ENCODE data around the gene GPS2. TPM values are rescaled to one million over a fixed set of nuclear protein-coding genes. Genes with fewer than 3 reads are reported as not detected.
A peak's percentile ranks its signal among the peaks of the same experiment; 100 is the strongest.

GPS2 gene
- total RNA-seq, 1 donor from 2014 or later, result 22.4 TPM

- Histone ChIP-seq H3K36me3 (ENCODE audit: control insufficient read depth, insufficient read depth, low read length) (peaks cover 16% of the 10 kb centered on the region), H3K27me3 (ENCODE audit: control insufficient read depth, insufficient read depth, low read length) (no peaks in the 10 kb centered on the region), H3K4me3 (ENCODE audit: low read depth, low read length) (peak within 1 kb of the TSS; percentile 87)
- peak; percentile 1 for TF ChIP-seq CTCF (IDR thresholded peaks at IDR 0.05; ENCODE audit: insufficient read depth, low read length, severe bottlenecking)
- FAIRE-seq (no peak), DNase-seq (ENCODE audit: low read depth) (no peak)
Observed at GRCh38 chr17:7328840-7329373, 13.7 kb upstream of the GPS2 start, which contains the start of gene NEURL4. TSS of gene NEURL4 (minus strand) at chr17:7329335. CDS start at chr17:7329312, 23 bp downstream.

GRCh38 chr17:7328009-7328408 is 12.8 kb upstream of the GPS2 start:
- Histone ChIP-seq H3K27me3 (ENCODE audit: control insufficient read depth, insufficient read depth, low read length) (no peaks in the 10 kb centered on the region), H3K4me3 (ENCODE audit: low read depth, low read length) (no peak overlapping the region), H3K36me3 (ENCODE audit: control insufficient read depth, insufficient read depth, low read length) (peaks cover 24% of the 10 kb centered on the region)
- DNase-seq (ENCODE audit: low read depth) (no peak), FAIRE-seq (no peak)
- no peak for TF ChIP-seq CTCF (IDR thresholded peaks at IDR 0.05; ENCODE audit: insufficient read depth, low read length, severe bottlenecking)

GRCh38 chr17:7327501-7327900 is 12.3 kb upstream of the GPS2 start:
- DNase-seq (ENCODE audit: low read depth) (no peak), FAIRE-seq (no peak)
- TF ChIP-seq CTCF (IDR thresholded peaks at IDR 0.05; ENCODE audit: insufficient read depth, low read length, severe bottlenecking), result no peak
- no peaks in the 10 kb centered on the region for H3K27me3 ChIP-seq (ENCODE audit: control insufficient read depth, insufficient read depth, low read length)
- peaks cover 29% of the 10 kb centered on the region for H3K36me3 ChIP-seq (ENCODE audit: control insufficient read depth, insufficient read depth, low read length)
- no peak overlapping the region for H3K4me3 ChIP-seq (ENCODE audit: low read depth, low read length)

GRCh38 chr17:7327056-7327455 is 11.9 kb upstream of the GPS2 start:
- no peak for TF ChIP-seq CTCF (IDR thresholded peaks at IDR 0.05; ENCODE audit: insufficient read depth, low read length, severe bottlenecking)
- FAIRE-seq (no peak), DNase-seq (ENCODE audit: low read depth) (no peak)
- H3K4me3 ChIP-seq (ENCODE audit: low read depth, low read length), result no peak overlapping the region
- no peaks in the 10 kb centered on the region for H3K27me3 ChIP-seq (ENCODE audit: control insufficient read depth, insufficient read depth, low read length)
- H3K36me3 ChIP-seq (ENCODE audit: control insufficient read depth, insufficient read depth, low read length), result peaks cover 32% of the 10 kb centered on the region

GRCh38 chr17:7326186-7326585 is 11.0 kb upstream of the GPS2 start:
- Histone ChIP-seq H3K36me3 (ENCODE audit: control insufficient read depth, insufficient read depth, low read length) (peaks cover 39% of the 10 kb centered on the region), H3K27me3 (ENCODE audit: control insufficient read depth, insufficient read depth, low read length) (no peaks in the 10 kb centered on the region), H3K4me3 (ENCODE audit: low read depth, low read length) (no peak overlapping the region)
- no peak for TF ChIP-seq CTCF (IDR thresholded peaks at IDR 0.05; ENCODE audit: insufficient read depth, low read length, severe bottlenecking)
- FAIRE-seq (no peak), DNase-seq (ENCODE audit: low read depth) (no peak)

GRCh38 chr17:7325031-7325528 is 9.9 kb upstream of the GPS2 start:
- DNase-seq (ENCODE audit: low read depth), result no peak
- H3K36me3 ChIP-seq (ENCODE audit: control insufficient read depth, insufficient read depth, low read length), result peaks cover 44% of the 10 kb centered on the region
- no peak for FAIRE-seq

More at GRCh38 chr17:7325031-7325528, 9.9 kb upstream of the GPS2 start:
- H3K4me3 ChIP-seq (ENCODE audit: low read depth, low read length), result no peak overlapping the region
- TF ChIP-seq CTCF (IDR thresholded peaks at IDR 0.05; ENCODE audit: insufficient read depth, low read length, severe bottlenecking), result no peak
- no peaks in the 10 kb centered on the region for H3K27me3 ChIP-seq (ENCODE audit: control insufficient read depth, insufficient read depth, low read length)

Measured in bronchial epithelial cell (primary cell).